Liver (tissue), 9 donors: Measurements from ENCODE around the gene ZFP3. TPM values are rescaled to one million over a fixed set of nuclear protein-coding genes. Genes with fewer than 3 reads are reported as not detected.
"Not testable (repeated sequence)": the region's sequence is repeated elsewhere in the genome, so short reads cannot be mapped to it uniquely, and the experiment has no call there.

Source experiments
- DNase-seq: peaks from one replicate; pipeline ENCODE4 v3.0.0-alpha.2; 2017; ENCODE audit warnings: low spot score
- H3K27ac ChIP-seq, 2 donors: one replicate each; pipeline ENCODE4 v1.7.0; 2013; ENCODE audit warnings: inconsistent platforms in 2 of 2, low read length in 2 of 2, control low read depth in 1 of 2, low read depth in 1 of 2, mild to moderate bottlenecking in 1 of 2
- H3K27me3 ChIP-seq, 4 donors: one replicate each; pipeline versions ENCODE4 v1.6.1 to v1.7.0; 2013; ENCODE audit warnings: low read length in 3 of 4, inconsistent platforms in 1 of 4, mild to moderate bottlenecking in 1 of 4, moderate library complexity in 1 of 4; ENCODE audit not compliant: control insufficient read depth in 4 of 4, insufficient read depth in 4 of 4
- H3K36me3 ChIP-seq, 4 donors: one replicate each; pipeline versions ENCODE4 v1.6.1 to v1.7.0; 2013; ENCODE audit warnings: low read length in 3 of 4, mild to moderate bottlenecking in 3 of 4, low read depth in 1 of 4, moderate library complexity in 1 of 4; ENCODE audit not compliant: control insufficient read depth in 4 of 4, insufficient read depth in 3 of 4
- H3K4me1 ChIP-seq, 4 donors: one replicate each; pipeline versions ENCODE4 v1.6.1 to v1.7.0; 2013; ENCODE audit warnings: low read length in 3 of 4, mild to moderate bottlenecking in 3 of 4, moderate library complexity in 1 of 4; ENCODE audit not compliant: control insufficient read depth in 4 of 4, insufficient read depth in 4 of 4
- H3K4me3 ChIP-seq, 3 donors: one replicate each; pipeline versions ENCODE4 v1.6.1 to v1.7.0; 2013; ENCODE audit warnings: low read length in 3 of 3, control low read depth in 1 of 3, low read depth in 1 of 3, mild to moderate bottlenecking in 1 of 3
- H3K9ac ChIP-seq, 2 donors: one replicate each; pipeline ENCODE4 v1.7.0; 2013; ENCODE audit warnings: low read length in 2 of 2, mild to moderate bottlenecking in 2 of 2, moderate library complexity in 2 of 2, control low read depth in 1 of 2, low read depth in 1 of 2
- H3K9me3 ChIP-seq, 4 donors: one replicate each; pipeline versions ENCODE4 v1.6.1 to v1.7.0; 2013; ENCODE audit warnings: low read length in 3 of 4; ENCODE audit not compliant: control insufficient read depth in 4 of 4
- CTCF ChIP-seq: fragments of 150-350 bp; IDR thresholded peaks from 2 replicates; pipeline ENCODE4 v1.5.1; 2017; ENCODE audit warnings: improper control_type of control experiment, low read depth, low read length; ENCODE audit not compliant: missing input control
- FOXA1 ChIP-seq: IDR thresholded peaks from 2 replicates; pipeline ENCODE4 v1.6.1; 2016; ENCODE audit warnings: antibody characterized with exemption
- GABPA ChIP-seq, 2 donors: IDR thresholded peaks in 1 of 2; conservative IDR thresholded peaks in 1 of 2; 2 replicates each; pipeline ENCODE4 v1.6.1; 2016; ENCODE audit warnings: antibody characterized with exemption in 2 of 2, mild to moderate bottlenecking in 1 of 2, moderate library complexity in 1 of 2
- HNF4A ChIP-seq, 2 donors: conservative IDR thresholded peaks; 2 replicates each; pipeline ENCODE4 v1.6.1; 2016; ENCODE audit warnings: antibody characterized with exemption in 2 of 2, mild to moderate bottlenecking in 2 of 2
- HNF4G ChIP-seq: IDR thresholded peaks from 2 replicates; pipeline ENCODE4 v1.6.1; 2016; ENCODE audit warnings: antibody characterized with exemption
- SP1 ChIP-seq: IDR thresholded peaks from 2 replicates; pipeline ENCODE4 v1.6.1; 2018; ENCODE audit warnings: antibody characterized with exemption, mild to moderate bottlenecking
- TAF1 ChIP-seq: conservative IDR thresholded peaks from 2 replicates; pipeline ENCODE4 v1.6.1; 2016; ENCODE audit warnings: antibody characterized with exemption, mild to moderate bottlenecking
- YY1 ChIP-seq: IDR thresholded peaks from 2 replicates; pipeline ENCODE4 v1.6.1; 2016; ENCODE audit warnings: antibody characterized with exemption, mild to moderate bottlenecking
- WGBS: extraction: QIAGEN DNeasy Blood & Tissue Kit; methylation state at CpG from one replicate; pipeline ENCODE4 v1.1.7; 2013; 5-methylcytosine and 5-hydroxymethylcytosine counted together
- polyA plus RNA-seq, 2 donors: library from polyadenylated mRNA; stranded (reverse) in 1 of 2; unstranded in 1 of 2; fragments of 200-250 nt in 1 of 2; fragments of >200 nt in 1 of 2; fragmentation: Nextera tagmentation in 1 of 2; extraction: Ambion mirVana in 1 of 2; gene quantifications; one replicate each; pipeline versions ENCODE4 v1.2.1 to v1.2.3, GENCODE V29; 2013 to 2015
- total RNA-seq, 2 donors: library from RNA; depleted of rRNA; stranded (reverse); fragments of >200 nt; gene quantifications; one replicate each; pipeline ENCODE4 v1.2.3, GENCODE V29; 2014
- TF ChIP-seq, protein P1 (sequence below): IDR thresholded peaks from 2 replicates; pipeline ENCODE4 v1.6.1; 2016; ENCODE audit warnings: antibody characterized with exemption, mild to moderate bottlenecking
- donor health status: healthy.
- donor health status: healthy.
- donor health status: healthy.
- donor health status: healthy.
- donor health status: healthy.

The ZFP3 gene
- total and polyA plus RNA-seq, 4 donors: 0.46 to 1.6 (median 1.1) TPM

GRCh38 chr17:5137511-5138197 is 59.4 kb downstream of the ZFP3 start:
- not testable (repeated sequence) for H3K27me3 ChIP-seq
- 89% methylated on average over 15 of the region's 15 CpGs for WGBS

GRCh38 chr17:5138198-5138544 is 59.9 kb downstream of the ZFP3 start:
- DNase-seq, H3K4me3 ChIP-seq, H3K36me3 ChIP-seq, H3K27me3 ChIP-seq, H3K9me3 ChIP-seq, H3K27ac ChIP-seq, H3K4me1 ChIP-seq, H3K9ac ChIP-seq: not testable (repeated sequence)
- WGBS: 97% methylated on average over 9 of the region's 9 CpGs

More at GRCh38 chr17:5137511-5138197, 59.4 kb downstream of the ZFP3 start:
- H3K27ac ChIP-seq, H3K4me1 ChIP-seq, H3K36me3 ChIP-seq, H3K4me3 ChIP-seq, DNase-seq, H3K9me3 ChIP-seq, H3K9ac ChIP-seq: not testable (repeated sequence)

DNA sequence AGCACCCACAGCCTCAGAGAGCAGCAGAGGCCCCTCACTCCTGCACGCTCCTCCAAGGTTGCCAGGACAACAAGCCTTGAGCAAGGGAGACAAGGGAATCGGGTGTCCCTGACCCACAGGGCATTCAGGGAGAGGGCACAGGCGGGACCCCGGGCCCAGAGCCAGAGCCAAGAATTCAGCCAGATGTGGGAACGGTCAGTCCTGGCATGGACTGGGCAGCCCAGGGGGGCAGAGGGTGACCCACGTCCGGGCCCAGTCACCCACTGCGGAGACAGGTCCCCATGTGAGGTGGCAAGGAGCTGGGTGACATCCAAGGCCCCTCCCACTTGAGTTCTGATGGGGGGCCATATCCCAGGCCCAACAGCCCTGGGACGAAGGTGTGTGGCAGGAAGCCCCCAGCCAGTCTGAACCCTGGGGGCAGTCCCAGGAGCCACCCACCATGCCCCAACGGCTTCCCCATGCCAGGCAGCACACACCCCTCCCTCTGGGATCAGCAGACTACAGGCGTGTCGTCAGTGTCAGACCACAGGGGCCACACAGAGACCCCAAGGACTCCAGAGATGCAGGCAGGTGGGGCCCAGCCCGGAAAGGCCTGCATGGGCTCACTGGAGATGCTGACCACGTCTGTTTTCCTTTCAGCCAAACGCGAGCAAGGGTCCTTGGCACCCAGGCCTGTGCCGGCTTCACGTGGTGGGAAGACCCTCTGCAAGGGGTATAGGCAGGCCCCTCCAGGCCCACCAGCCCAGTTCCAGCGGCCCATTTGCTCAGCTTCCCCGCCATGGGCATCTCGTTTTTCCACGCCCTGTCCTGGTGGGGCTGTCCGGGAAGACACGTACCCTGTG is 60.6 kb downstream of the ZFP3 start:
- Histone ChIP-seq H3K4me3 (no peak overlapping the region), H3K36me3 (no peaks in the 10 kb centered on the region), H3K9me3 (no peaks in the 10 kb centered on the region), H3K9ac (no peak overlapping the region), H3K27ac (no peak overlapping the region), H3K27me3 (no peaks in the 10 kb centered on the region), H3K4me1 (no peaks in the 10 kb centered on the region)
- DNase-seq: no peak
- 92% methylated on average over 24 of the region's 24 CpGs for WGBS
- TF ChIP-seq FOXA1 (no peak), HNF4A (conservative IDR thresholded peaks at IDR 0.05) (no peak), CTCF (no peak), TAF1 (no peak), SP1 (no peak), YY1 (no peak), GABPA (IDR thresholded peaks at IDR 0.05 in 1 of 2, conservative IDR thresholded peaks at IDR 0.05 in 1 of 2) (no peak), HNF4G (no peak)
- TF ChIP-seq, protein P1, sequence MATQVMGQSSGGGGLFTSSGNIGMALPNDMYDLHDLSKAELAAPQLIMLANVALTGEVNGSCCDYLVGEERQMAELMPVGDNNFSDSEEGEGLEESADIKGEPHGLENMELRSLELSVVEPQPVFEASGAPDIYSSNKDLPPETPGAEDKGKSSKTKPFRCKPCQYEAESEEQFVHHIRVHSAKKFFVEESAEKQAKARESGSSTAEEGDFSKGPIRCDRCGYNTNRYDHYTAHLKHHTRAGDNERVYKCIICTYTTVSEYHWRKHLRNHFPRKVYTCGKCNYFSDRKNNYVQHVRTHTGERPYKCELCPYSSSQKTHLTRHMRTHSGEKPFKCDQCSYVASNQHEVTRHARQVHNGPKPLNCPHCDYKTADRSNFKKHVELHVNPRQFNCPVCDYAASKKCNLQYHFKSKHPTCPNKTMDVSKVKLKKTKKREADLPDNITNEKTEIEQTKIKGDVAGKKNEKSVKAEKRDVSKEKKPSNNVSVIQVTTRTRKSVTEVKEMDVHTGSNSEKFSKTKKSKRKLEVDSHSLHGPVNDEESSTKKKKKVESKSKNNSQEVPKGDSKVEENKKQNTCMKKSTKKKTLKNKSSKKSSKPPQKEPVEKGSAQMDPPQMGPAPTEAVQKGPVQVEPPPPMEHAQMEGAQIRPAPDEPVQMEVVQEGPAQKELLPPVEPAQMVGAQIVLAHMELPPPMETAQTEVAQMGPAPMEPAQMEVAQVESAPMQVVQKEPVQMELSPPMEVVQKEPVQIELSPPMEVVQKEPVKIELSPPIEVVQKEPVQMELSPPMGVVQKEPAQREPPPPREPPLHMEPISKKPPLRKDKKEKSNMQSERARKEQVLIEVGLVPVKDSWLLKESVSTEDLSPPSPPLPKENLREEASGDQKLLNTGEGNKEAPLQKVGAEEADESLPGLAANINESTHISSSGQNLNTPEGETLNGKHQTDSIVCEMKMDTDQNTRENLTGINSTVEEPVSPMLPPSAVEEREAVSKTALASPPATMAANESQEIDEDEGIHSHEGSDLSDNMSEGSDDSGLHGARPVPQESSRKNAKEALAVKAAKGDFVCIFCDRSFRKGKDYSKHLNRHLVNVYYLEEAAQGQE: no peak
